ENCODE measurements around the gene ZNF594.
A peak's percentile ranks its signal among the peaks of the same experiment; 100 is the strongest.
"Not testable (repeated sequence)": the region's sequence is repeated elsewhere in the genome, so short reads cannot be mapped to it uniquely, and the experiment has no call there.

Gene ZNF594

GRCh38 chr17:5191541-5192417 lies at the start of gene ZNF594:
Gene ZNF594, minus strand, starts transcription at chr17:5191868. Its CDS starts 7,612 bp downstream, at chr17:5184256.
- peak; percentile 94 for DNase-seq (ENCODE audit: low read depth)
- peak within 1 kb of the TSS; percentile 76 for H3K4me3 ChIP-seq (ENCODE audit: control insufficient read depth, low read depth, low read length)
- peak; percentile 58 for TF ChIP-seq CTCF (conservative IDR thresholded peaks at IDR 0.05; ENCODE audit: control insufficient read depth, insufficient read depth, low read depth, low read length)

GRCh38 chr17:5239769-5240168 lies 48.1 kb upstream of the ZNF594 start:
- DNase-seq (ENCODE audit: low read depth); H3K4me3 ChIP-seq (ENCODE audit: control insufficient read depth, low read depth, low read length): not testable (repeated sequence)

DNA sequence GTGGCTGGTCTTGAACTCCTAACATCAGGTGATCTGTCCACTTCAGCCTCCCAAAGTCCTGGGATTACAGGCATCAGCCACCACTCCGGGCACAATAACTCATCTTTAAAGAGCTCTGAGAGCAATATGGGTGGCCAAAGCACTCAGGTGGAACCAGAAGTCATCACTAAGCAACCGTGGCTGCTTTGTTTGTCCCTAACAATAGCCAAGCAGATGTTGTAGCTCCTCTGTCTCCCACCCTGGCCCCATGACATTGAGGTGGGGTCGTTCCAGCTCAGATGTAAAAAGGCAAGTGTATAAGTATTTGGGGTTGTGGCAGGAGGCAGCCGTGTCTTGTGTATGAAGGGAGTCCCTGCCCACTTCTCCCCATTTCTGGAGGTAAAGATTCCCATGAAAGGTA lies 46.7 kb upstream of the ZNF594 start:
- TF ChIP-seq CTCF (conservative IDR thresholded peaks at IDR 0.05; ENCODE audit: control insufficient read depth, insufficient read depth, low read depth, low read length), result no peak
- H3K4me3 ChIP-seq (ENCODE audit: control insufficient read depth, low read depth, low read length), result no peak overlapping the region
- no peak for DNase-seq (ENCODE audit: low read depth)

DNA sequence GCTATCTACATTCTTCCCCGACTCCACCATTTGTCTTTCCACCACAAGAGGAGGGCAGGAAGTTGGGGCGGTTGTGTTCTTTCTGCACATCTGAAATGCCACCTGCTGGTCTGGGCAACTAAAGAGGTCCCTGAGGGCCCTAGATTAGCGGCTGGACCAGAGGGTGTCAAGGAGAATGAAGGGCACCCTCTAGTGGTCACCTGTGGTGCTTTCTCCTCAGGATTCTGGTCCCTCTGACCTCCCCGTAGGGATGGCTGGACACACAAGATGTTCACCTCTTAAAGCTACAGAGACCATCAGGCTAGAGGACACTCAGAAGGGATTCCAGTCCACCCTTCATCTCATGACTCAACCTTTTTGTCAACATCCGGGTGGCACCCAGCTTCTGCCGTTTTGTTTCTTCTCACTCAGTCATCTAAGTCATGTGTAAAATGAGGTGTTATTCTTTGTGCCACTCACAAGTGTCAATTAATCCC lies 45.9 kb upstream of the ZNF594 start:
- no peak overlapping the region for H3K4me3 ChIP-seq (ENCODE audit: control insufficient read depth, low read depth, low read length)
- peak; percentile 75 for DNase-seq (ENCODE audit: low read depth)
- peak; percentile 77 for TF ChIP-seq CTCF (conservative IDR thresholded peaks at IDR 0.05; ENCODE audit: control insufficient read depth, insufficient read depth, low read depth, low read length)

GRCh38 chr17:5236938-5237540 lies 45.4 kb upstream of the ZNF594 start:
- no peak for TF ChIP-seq CTCF (conservative IDR thresholded peaks at IDR 0.05; ENCODE audit: control insufficient read depth, insufficient read depth, low read depth, low read length)
- no peak overlapping the region for H3K4me3 ChIP-seq (ENCODE audit: control insufficient read depth, low read depth, low read length)
- DNase-seq (ENCODE audit: low read depth), result no peak

GRCh38 chr17:5234645-5235576 lies 43.2 kb upstream of the ZNF594 start, which contains the start of gene SCIMP:
Gene SCIMP, minus strand, starts transcription at chr17:5234860. Its CDS starts 105 bp downstream, at chr17:5234755.
- no peak for TF ChIP-seq CTCF (conservative IDR thresholded peaks at IDR 0.05; ENCODE audit: control insufficient read depth, insufficient read depth, low read depth, low read length)
- DNase-seq (ENCODE audit: low read depth), result no peak
- no peak within 1 kb of the TSS for H3K4me3 ChIP-seq (ENCODE audit: control insufficient read depth, low read depth, low read length)

- not testable (repeated sequence) for DNase-seq (ENCODE audit: low read depth)
Observed at GRCh38 chr17:5233492-5233891, 41.8 kb upstream of the ZNF594 start.

More at GRCh38 chr17:5233492-5233891, 41.8 kb upstream of the ZNF594 start:
- H3K4me3 ChIP-seq (ENCODE audit: control insufficient read depth, low read depth, low read length), result not testable (repeated sequence)

All from fibroblast of mammary gland (primary cell).